Naive B cell (primary cell): ENCODE results near the gene RAD51B. TPM values are rescaled to one million over a fixed set of nuclear protein-coding genes. Genes with fewer than 3 reads are reported as not detected.

Experiments used
- ATAC-seq, 2 donors: fragments of 150-1000 bp; cut with Tn5 transposase; 2 replicates each; pipeline ENCODE4 v1.10.0; 2021; ENCODE audit warnings: low read depth in 2 of 2, mild to moderate bottlenecking in 2 of 2, moderate library complexity in 2 of 2
- DNase-seq: peaks from one replicate; pipeline ENCODE4 v3.0.0; 2022
- H3K27ac Mint-ChIP-seq, 6 donors: one replicate each; pipeline ENCODE4 v1.8.0; 2020 to 2022; ENCODE audit warnings: mild to moderate bottlenecking in 6 of 6, mixed read lengths in 6 of 6, moderate library complexity in 5 of 6, inconsistent platforms in 2 of 6
- H3K27me3 Mint-ChIP-seq, 3 donors: one replicate each; pipeline ENCODE4 v1.8.0; 2021 to 2022; ENCODE audit warnings: mixed read lengths in 3 of 3, mild to moderate bottlenecking in 1 of 3
- H3K36me3 Mint-ChIP-seq, 2 donors: one replicate each; pipeline ENCODE4 v1.8.0; 2020 to 2022; ENCODE audit warnings: mixed read lengths in 2 of 2, inconsistent platforms in 1 of 2, mild to moderate bottlenecking in 1 of 2
- H3K4me1 Mint-ChIP-seq, 3 donors: one replicate each; pipeline ENCODE4 v1.8.0; 2020 to 2022; ENCODE audit warnings: mixed read lengths in 3 of 3, inconsistent platforms in 1 of 3, mild to moderate bottlenecking in 1 of 3, moderate library complexity in 1 of 3
- H3K4me3 Mint-ChIP-seq, 8 donors: one replicate each; pipeline ENCODE4 v1.8.0; 2020 to 2022; ENCODE audit warnings: mild to moderate bottlenecking in 8 of 8, mixed read lengths in 8 of 8, moderate library complexity in 8 of 8, inconsistent platforms in 2 of 8
- H3K9me3 Mint-ChIP-seq, 7 donors: one replicate each; pipeline ENCODE4 v1.8.0; 2020 to 2022; ENCODE audit warnings: mixed read lengths in 7 of 7, mild to moderate bottlenecking in 5 of 7, inconsistent platforms in 2 of 7, moderate library complexity in 1 of 7
- polyA plus RNA-seq, 6 donors: library from polyadenylated mRNA; unstranded; fragments of 300-500 nt; fragmentation: Illumina TruSeq; gene quantifications; one replicate each; pipeline ENCODE4 v1.2.3, GENCODE V29; 2021; ENCODE audit warnings: low read depth in 6 of 6

Gene RAD51B
- polyA plus RNA-seq, 6 donors from 2014 or later, result 27.4 to 37.2 (median 31.8) TPM

GRCh38 chr14:68586896-68587751 is 767.5 kb downstream of the RAD51B start:
- Mint-ChIP-seq H3K4me1 (peaks cover 17 to 30% (median 19%) of the 10 kb centered on the region in 3 donors), H3K9me3 (peaks cover 0 to 2% (median 0%) of the 10 kb centered on the region in 7 donors), H3K4me3 (no peak overlapping the region), H3K27me3 (no peaks in the 10 kb centered on the region), H3K27ac (peak overlapping the region in 2 of 6 donors; percentile 48 to 80), H3K36me3 (no peaks in the 10 kb centered on the region)
- no peak for ATAC-seq
- no peak for DNase-seq

GRCh38 chr14:68587931-68588330 is 768.4 kb downstream of the RAD51B start:
- ATAC-seq, result no peak
- no peaks in the 10 kb centered on the region for H3K27me3 Mint-ChIP-seq
- no peaks in the 10 kb centered on the region for H3K9me3 Mint-ChIP-seq
- peak overlapping the region in 1 of 6 donors; percentile 48 for H3K27ac Mint-ChIP-seq
- no peaks in the 10 kb centered on the region for H3K36me3 Mint-ChIP-seq
- peaks cover 17 to 34% (median 24%) of the 10 kb centered on the region in 3 donors for H3K4me1 Mint-ChIP-seq
- no peak overlapping the region for H3K4me3 Mint-ChIP-seq
- no peak for DNase-seq

GRCh38 chr14:68589447-68590200 is 770.0 kb downstream of the RAD51B start:
- DNase-seq, result no peak
- no peak for ATAC-seq
- Mint-ChIP-seq H3K9me3 (no peaks in the 10 kb centered on the region), H3K27ac (peak overlapping the region in 4 of 6 donors; percentile 21 to 79 (median 66)), H3K4me3 (no peak overlapping the region), H3K36me3 (no peaks in the 10 kb centered on the region), H3K27me3 (no peaks in the 10 kb centered on the region), H3K4me1 (peaks cover 29 to 51% (median 41%) of the 10 kb centered on the region in 3 donors)

GRCh38 chr14:68590201-68590522 is 770.6 kb downstream of the RAD51B start:
- Mint-ChIP-seq H3K27me3 (no peaks in the 10 kb centered on the region), H3K9me3 (no peaks in the 10 kb centered on the region), H3K4me1 (peaks cover 29 to 56% (median 46%) of the 10 kb centered on the region in 3 donors), H3K36me3 (no peaks in the 10 kb centered on the region), H3K27ac (peak overlapping the region in 4 of 6 donors; percentile 21 to 79 (median 54)), H3K4me3 (no peak overlapping the region)
- DNase-seq (no peak), ATAC-seq (no peak)

GRCh38 chr14:68591786-68592185 is 772.2 kb downstream of the RAD51B start:
- Mint-ChIP-seq H3K27ac (peak overlapping the region in 1 of 6 donors; percentile 43), H3K4me1 (peaks cover 29 to 57% (median 48%) of the 10 kb centered on the region in 3 donors), H3K4me3 (peak overlapping the region in 1 of 8 donors; percentile 16), H3K9me3 (no peaks in the 10 kb centered on the region), H3K36me3 (no peaks in the 10 kb centered on the region), H3K27me3 (no peaks in the 10 kb centered on the region)
- no peak for ATAC-seq
- no peak for DNase-seq

GRCh38 chr14:68592948-68593556 is 773.5 kb downstream of the RAD51B start:
- DNase-seq, result no peak
- H3K4me1 Mint-ChIP-seq, result peaks cover 29 to 57% (median 41%) of the 10 kb centered on the region in 3 donors
- H3K27ac Mint-ChIP-seq, result peak overlapping the region; percentile 2 to 94 (median 42)
- H3K36me3 Mint-ChIP-seq, result no peaks in the 10 kb centered on the region
- no peaks in the 10 kb centered on the region for H3K27me3 Mint-ChIP-seq
- H3K9me3 Mint-ChIP-seq, result no peaks in the 10 kb centered on the region
- no peak for ATAC-seq
- peak overlapping the region in 6 of 8 donors; percentile 16 to 61 (median 48) for H3K4me3 Mint-ChIP-seq

GRCh38 chr14:68593806-68594536 is 774.4 kb downstream of the RAD51B start:
- no peaks in the 10 kb centered on the region for H3K27me3 Mint-ChIP-seq
- H3K4me3 Mint-ChIP-seq, result peak overlapping the region in 5 of 8 donors; percentile 31 to 84 (median 80)
- H3K27ac Mint-ChIP-seq, result peak overlapping the region; percentile 29 to 95 (median 85)
- H3K9me3 Mint-ChIP-seq, result no peaks in the 10 kb centered on the region
- peaks cover 29 to 57% (median 42%) of the 10 kb centered on the region in 3 donors for H3K4me1 Mint-ChIP-seq
- no peaks in the 10 kb centered on the region for H3K36me3 Mint-ChIP-seq
- DNase-seq (peak; percentile 13), ATAC-seq (peak; percentile 72 to 87)

GRCh38 chr14:68594737-68595380 is 775.3 kb downstream of the RAD51B start:
- no peak for ATAC-seq
- Mint-ChIP-seq H3K27me3 (no peaks in the 10 kb centered on the region), H3K4me3 (peak overlapping the region in 3 of 8 donors; percentile 31 to 83 (median 80)), H3K27ac (peak overlapping the region in 4 of 6 donors; percentile 22 to 85 (median 40)), H3K36me3 (no peaks in the 10 kb centered on the region), H3K4me1 (peaks cover 24 to 49% (median 37%) of the 10 kb centered on the region in 3 donors), H3K9me3 (no peaks in the 10 kb centered on the region)
- no peak for DNase-seq

- no peaks in the 10 kb centered on the region for H3K9me3 Mint-ChIP-seq
- H3K27ac Mint-ChIP-seq, result no peak overlapping the region
- H3K4me3 Mint-ChIP-seq, result no peak overlapping the region
- H3K4me1 Mint-ChIP-seq, result peaks cover 12 to 36% (median 35%) of the 10 kb centered on the region in 3 donors
- ATAC-seq (no peak), DNase-seq (no peak)
- H3K27me3 Mint-ChIP-seq, result no peaks in the 10 kb centered on the region
- no peaks in the 10 kb centered on the region for H3K36me3 Mint-ChIP-seq
Observed at GRCh38 chr14:68596211-68596610, 776.6 kb downstream of the RAD51B start.

GRCh38 chr14:68596701-68597100 is 777.1 kb downstream of the RAD51B start:
- no peaks in the 10 kb centered on the region for H3K36me3 Mint-ChIP-seq
- H3K27ac Mint-ChIP-seq, result no peak overlapping the region
- no peak for ATAC-seq
- peaks cover 12 to 34% (median 34%) of the 10 kb centered on the region in 3 donors for H3K4me1 Mint-ChIP-seq
- no peaks in the 10 kb centered on the region for H3K27me3 Mint-ChIP-seq
- H3K4me3 Mint-ChIP-seq, result no peak overlapping the region
- H3K9me3 Mint-ChIP-seq, result no peaks in the 10 kb centered on the region
- no peak for DNase-seq

GRCh38 chr14:68598089-68598488 is 778.5 kb downstream of the RAD51B start:
- ATAC-seq (no peak), DNase-seq (no peak)
- Mint-ChIP-seq H3K4me3 (no peak overlapping the region), H3K27me3 (no peaks in the 10 kb centered on the region), H3K27ac (peak overlapping the region in 2 of 6 donors; percentile 57 to 84), H3K4me1 (peaks cover 11 to 31% (median 27%) of the 10 kb centered on the region in 3 donors), H3K36me3 (no peaks in the 10 kb centered on the region), H3K9me3 (peaks cover 0 to 3% (median 0%) of the 10 kb centered on the region in 7 donors)

GRCh38 chr14:68598621-68599447 is 779.3 kb downstream of the RAD51B start:
- peak overlapping the region in 2 of 8 donors; percentile 1 to 25 for H3K4me3 Mint-ChIP-seq
- peaks cover 7 to 23% (median 20%) of the 10 kb centered on the region in 3 donors for H3K4me1 Mint-ChIP-seq
- H3K27me3 Mint-ChIP-seq, result no peaks in the 10 kb centered on the region
- ATAC-seq (no peak), DNase-seq (no peak)
- H3K9me3 Mint-ChIP-seq, result peaks cover 0 to 3% (median 0%) of the 10 kb centered on the region in 7 donors
- H3K27ac Mint-ChIP-seq, result peak overlapping the region in 4 of 6 donors; percentile 29 to 84 (median 68)
- no peaks in the 10 kb centered on the region for H3K36me3 Mint-ChIP-seq
